ENCODE results near the gene CFAP77. TPM values are rescaled to one million over a fixed set of nuclear protein-coding genes. Genes with fewer than 3 reads are reported as not detected.
A peak's percentile ranks its signal among the peaks of the same experiment; 100 is the strongest.

The CFAP77 gene
- polyA plus RNA-seq, 3 donors: not detected

- Histone ChIP-seq H3K9me3 (replicated peaks in 1 of 2; ENCODE audit: control insufficient read depth in 1 of 2, insufficient read depth in 1 of 2, low read length in 2 of 2) (peaks cover 0 to 33% of the 10 kb centered on the region in 2 donors), H3K4me1 (ENCODE audit: control insufficient read depth in 1 of 2, insufficient read depth in 2 of 2, low read length in 2 of 2) (no peaks in the 10 kb centered on the region), H4K20me1 (ENCODE audit: insufficient read depth, low read length) (no peaks in the 10 kb centered on the region), H3K79me2 (ENCODE audit: insufficient read depth, low read length) (no peaks in the 10 kb centered on the region), H3K27ac (ENCODE audit: low read depth in 1 of 2, low read length in 2 of 2) (no peak overlapping the region), H2AFZ (ENCODE audit: insufficient read depth, low read depth, low read length, poor library complexity, severe bottlenecking) (no peak overlapping the region), H3K27me3 (ENCODE audit: control insufficient read depth in 2 of 2, insufficient read depth in 2 of 2, low read length in 2 of 2) (peaks cover 78 to 90% of the 10 kb centered on the region in 2 donors), H3K4me3 (replicated peaks in 1 of 3; ENCODE audit: low read depth in 2 of 3, low read length in 3 of 3) (no peak overlapping the region), H3K36me3 (replicated peaks in 1 of 2; ENCODE audit: control insufficient read depth in 1 of 2, insufficient read depth in 2 of 2, low read length in 2 of 2) (no peaks in the 10 kb centered on the region), H3K9ac (ENCODE audit: insufficient read depth, low read length, poor library complexity, severe bottlenecking) (no peak overlapping the region), H3K4me2 (replicated peaks; ENCODE audit: extremely low read depth, low read length, poor library complexity, severe bottlenecking) (no peak overlapping the region)
- Mint-ChIP-seq H3K4me1 (peaks cover 9% of the 10 kb centered on the region), H3K9me3 (peaks cover 0 to 34% (median 6%) of the 10 kb centered on the region in 7 donors), H3K36me3 (peaks cover 3 to 11% of the 10 kb centered on the region in 2 donors), H3K27me3 (ENCODE audit: low read depth in 3 of 3) (peaks cover 82 to 93% (median 88%) of the 10 kb centered on the region in 3 donors), H3K27ac (no peak overlapping the region), H3K4me3 (peak overlapping the region in 1 of 2 donors; percentile 67)
- TF ChIP-seq, protein P1, sequence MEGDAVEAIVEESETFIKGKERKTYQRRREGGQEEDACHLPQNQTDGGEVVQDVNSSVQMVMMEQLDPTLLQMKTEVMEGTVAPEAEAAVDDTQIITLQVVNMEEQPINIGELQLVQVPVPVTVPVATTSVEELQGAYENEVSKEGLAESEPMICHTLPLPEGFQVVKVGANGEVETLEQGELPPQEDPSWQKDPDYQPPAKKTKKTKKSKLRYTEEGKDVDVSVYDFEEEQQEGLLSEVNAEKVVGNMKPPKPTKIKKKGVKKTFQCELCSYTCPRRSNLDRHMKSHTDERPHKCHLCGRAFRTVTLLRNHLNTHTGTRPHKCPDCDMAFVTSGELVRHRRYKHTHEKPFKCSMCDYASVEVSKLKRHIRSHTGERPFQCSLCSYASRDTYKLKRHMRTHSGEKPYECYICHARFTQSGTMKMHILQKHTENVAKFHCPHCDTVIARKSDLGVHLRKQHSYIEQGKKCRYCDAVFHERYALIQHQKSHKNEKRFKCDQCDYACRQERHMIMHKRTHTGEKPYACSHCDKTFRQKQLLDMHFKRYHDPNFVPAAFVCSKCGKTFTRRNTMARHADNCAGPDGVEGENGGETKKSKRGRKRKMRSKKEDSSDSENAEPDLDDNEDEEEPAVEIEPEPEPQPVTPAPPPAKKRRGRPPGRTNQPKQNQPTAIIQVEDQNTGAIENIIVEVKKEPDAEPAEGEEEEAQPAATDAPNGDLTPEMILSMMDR (IDR thresholded peaks at IDR 0.05): no peak
- intact Hi-C loops (cut with micrococcal nuclease): no loop called here
- DNase-seq: no peak
- 16% methylated on average over 3 of the region's 12 CpGs for WGBS (ENCODE audit: insufficient coverage)
These were observed 178.1 kb downstream of the CFAP77 start for GRCh38 chr9:132588098-132588497.

- Histone ChIP-seq H3K27ac (ENCODE audit: low read depth in 1 of 2, low read length in 2 of 2) (no peak overlapping the region), H3K36me3 (replicated peaks in 1 of 2; ENCODE audit: control insufficient read depth in 1 of 2, insufficient read depth in 2 of 2, low read length in 2 of 2) (no peaks in the 10 kb centered on the region)
These were observed 178.6 kb downstream of the CFAP77 start for GRCh38 chr9:132588501-132589147.

More at GRCh38 chr9:132588501-132589147, 178.6 kb downstream of the CFAP77 start:
- peak overlapping the region in 1 of 2 donors; percentile 79 for H3K4me3 Mint-ChIP-seq
- peaks cover 76 to 88% (median 83%) of the 10 kb centered on the region in 3 donors for H3K27me3 Mint-ChIP-seq (ENCODE audit: low read depth in 3 of 3)
- no peak overlapping the region for H3K27ac Mint-ChIP-seq
- no peak for DNase-seq
- 10% methylated on average over 19 of the region's 28 CpGs for WGBS (ENCODE audit: insufficient coverage)
- H3K9me3 ChIP-seq (replicated peaks in 1 of 2; ENCODE audit: control insufficient read depth in 1 of 2, insufficient read depth in 1 of 2, low read length in 2 of 2): peaks cover 0 to 28% of the 10 kb centered on the region in 2 donors
- no peak overlapping the region for H3K4me2 ChIP-seq (replicated peaks; ENCODE audit: extremely low read depth, low read length, poor library complexity, severe bottlenecking)
- H3K9ac ChIP-seq (ENCODE audit: insufficient read depth, low read length, poor library complexity, severe bottlenecking): no peak overlapping the region
- peaks cover 0 to 31% (median 6%) of the 10 kb centered on the region in 7 donors for H3K9me3 Mint-ChIP-seq
- H2AFZ ChIP-seq (ENCODE audit: insufficient read depth, low read depth, low read length, poor library complexity, severe bottlenecking): no peak overlapping the region
- H3K36me3 Mint-ChIP-seq: peaks cover 5 to 16% of the 10 kb centered on the region in 2 donors
- H3K79me2 ChIP-seq (ENCODE audit: insufficient read depth, low read length): no peaks in the 10 kb centered on the region
- H3K4me3 ChIP-seq (replicated peaks in 1 of 3; ENCODE audit: low read depth in 2 of 3, low read length in 3 of 3): no peak overlapping the region
- no peaks in the 10 kb centered on the region for H4K20me1 ChIP-seq (ENCODE audit: insufficient read depth, low read length)
- H3K27me3 ChIP-seq (ENCODE audit: control insufficient read depth in 2 of 2, insufficient read depth in 2 of 2, low read length in 2 of 2): peaks cover 73 to 85% of the 10 kb centered on the region in 2 donors
- H3K4me1 Mint-ChIP-seq: peaks cover 9% of the 10 kb centered on the region
- H3K4me1 ChIP-seq (ENCODE audit: control insufficient read depth in 1 of 2, insufficient read depth in 2 of 2, low read length in 2 of 2): no peaks in the 10 kb centered on the region
- TF ChIP-seq, protein P1 (IDR thresholded peaks at IDR 0.05): no peak
- intact Hi-C loops (cut with micrococcal nuclease): no loop called here
